Kidney (tissue), 14 donors: Measurements from ENCODE around the gene ABHD16B. TPM values are rescaled to one million over a fixed set of nuclear protein-coding genes. Genes with fewer than 3 reads are reported as not detected.

ENCODE experiments used
- DNase-seq, 5 donors: peaks; one replicate each; pipeline ENCODE4 v3.0.0-alpha.2; 2013 to 2020
- FAIRE-seq: peaks from 2 replicates; lab custom pipeline; 2012; peaks lifted over from hg19 to GRCh38; lab: Jason Lieb, UNC
- H3K27ac ChIP-seq, 2 donors: one replicate each; pipeline ENCODE4 v1.7.0; 2013; ENCODE audit warnings: low read depth in 2 of 2, low read length in 2 of 2, inconsistent platforms in 1 of 2
- H3K27me3 ChIP-seq: one replicate; pipeline ENCODE4 v1.7.1; 2013; ENCODE audit warnings: low read length, inconsistent platforms; ENCODE audit not compliant: control insufficient read depth, insufficient read depth
- H3K36me3 ChIP-seq, 3 donors: one replicate each; pipeline versions ENCODE4 v1.7.0 to v1.7.1; 2013; ENCODE audit warnings: low read length in 3 of 3, control low read depth in 1 of 3, inconsistent platforms in 1 of 3; ENCODE audit not compliant: insufficient read depth in 3 of 3, control insufficient read depth in 2 of 3
- H3K4me1 ChIP-seq, 3 donors: one replicate each; pipeline versions ENCODE4 v1.7.0 to v1.7.1; 2013; ENCODE audit warnings: low read length in 3 of 3, inconsistent platforms in 1 of 3, low read depth in 1 of 3; ENCODE audit not compliant: control insufficient read depth in 2 of 3, insufficient read depth in 2 of 3
- H3K4me3 ChIP-seq, 3 donors: one replicate each; pipeline versions ENCODE4 v1.7.0 to v1.8.1; 2013; ENCODE audit warnings: low read length in 3 of 3, control low read depth in 1 of 3, inconsistent platforms in 1 of 3
- H3K9ac ChIP-seq, 3 donors: one replicate each; pipeline versions ENCODE4 v1.7.0 to v1.7.1; 2013; ENCODE audit warnings: low read length in 3 of 3, control low read depth in 1 of 3, inconsistent platforms in 1 of 3
- H3K9me3 ChIP-seq, 3 donors: one replicate each; pipeline versions ENCODE4 v1.7.0 to v1.7.1; 2013; ENCODE audit warnings: low read length in 3 of 3, control low read depth in 1 of 3, inconsistent platforms in 1 of 3; ENCODE audit not compliant: control insufficient read depth in 2 of 3, insufficient read depth in 1 of 3
- intact Hi-C: fragments of 100-400 bp; cut with DNase I; formaldehyde crosslinking; loops from one replicate; pipeline ENCODE4 v1.11.1; 2022
- polyA plus RNA-seq: library from polyadenylated mRNA; stranded (reverse); fragments of 350-450 nt; fragmentation: Illumina TruSeq; extraction: RNeasy Lipid Tissue Mini Kit (QIAGEN cat#74804); gene quantifications from one replicate; pipeline ENCODE4 v1.2.3, GENCODE V29; 2014; ENCODE audit warnings: low read depth, low replicate concordance; ENCODE audit not compliant: insufficient read depth
- total RNA-seq: library from RNA; stranded (reverse); fragmentation: NEBNext Ultra II Directional; extraction: Animal tissue kit (Norgen Biotek cat#: 25700); gene quantifications from one replicate; pipeline ENCODE4 v1.2.1, GENCODE V29; 2021
- TF ChIP-seq, protein P1 (sequence below): IDR thresholded peaks from 3 replicates; pipeline ENCODE4 v1.5.1; 2012; ENCODE audit warnings: mild to moderate bottlenecking, moderate library complexity, borderline replicate concordance; ENCODE audit not compliant: insufficient read depth; ENCODE audit errors: extremely low read depth
- donor health status: control.
- donor health status: control.
- donor health status: control.
- donor health status: control.
- donor health status: control.
- donor health status: DM: yes; HTN: yes; CAD: no.
- donor health status: Normal renal cell carcinoma (clear cell type).

The ABHD16B gene
- total and polyA plus RNA-seq, 2 donors from 2014 or later = not detected

GRCh38 chr20:63834491-63834880 lies 26.8 kb upstream of the ABHD16B start:
- Histone ChIP-seq H3K27me3 (no peaks in the 10 kb centered on the region), H3K27ac (peak overlapping the region; percentile 30 to 56), H3K4me1 (peaks cover 0 to 26% (median 0%) of the 10 kb centered on the region in 3 donors), H3K4me3 (no peak overlapping the region), H3K9me3 (no peaks in the 10 kb centered on the region), H3K36me3 (no peaks in the 10 kb centered on the region), H3K9ac (no peak overlapping the region)
- TF ChIP-seq, protein P1, sequence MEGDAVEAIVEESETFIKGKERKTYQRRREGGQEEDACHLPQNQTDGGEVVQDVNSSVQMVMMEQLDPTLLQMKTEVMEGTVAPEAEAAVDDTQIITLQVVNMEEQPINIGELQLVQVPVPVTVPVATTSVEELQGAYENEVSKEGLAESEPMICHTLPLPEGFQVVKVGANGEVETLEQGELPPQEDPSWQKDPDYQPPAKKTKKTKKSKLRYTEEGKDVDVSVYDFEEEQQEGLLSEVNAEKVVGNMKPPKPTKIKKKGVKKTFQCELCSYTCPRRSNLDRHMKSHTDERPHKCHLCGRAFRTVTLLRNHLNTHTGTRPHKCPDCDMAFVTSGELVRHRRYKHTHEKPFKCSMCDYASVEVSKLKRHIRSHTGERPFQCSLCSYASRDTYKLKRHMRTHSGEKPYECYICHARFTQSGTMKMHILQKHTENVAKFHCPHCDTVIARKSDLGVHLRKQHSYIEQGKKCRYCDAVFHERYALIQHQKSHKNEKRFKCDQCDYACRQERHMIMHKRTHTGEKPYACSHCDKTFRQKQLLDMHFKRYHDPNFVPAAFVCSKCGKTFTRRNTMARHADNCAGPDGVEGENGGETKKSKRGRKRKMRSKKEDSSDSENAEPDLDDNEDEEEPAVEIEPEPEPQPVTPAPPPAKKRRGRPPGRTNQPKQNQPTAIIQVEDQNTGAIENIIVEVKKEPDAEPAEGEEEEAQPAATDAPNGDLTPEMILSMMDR = no peak
- DNase-seq (no peak), FAIRE-seq (no peak)
- intact Hi-C loops = no loop called here

DNA sequence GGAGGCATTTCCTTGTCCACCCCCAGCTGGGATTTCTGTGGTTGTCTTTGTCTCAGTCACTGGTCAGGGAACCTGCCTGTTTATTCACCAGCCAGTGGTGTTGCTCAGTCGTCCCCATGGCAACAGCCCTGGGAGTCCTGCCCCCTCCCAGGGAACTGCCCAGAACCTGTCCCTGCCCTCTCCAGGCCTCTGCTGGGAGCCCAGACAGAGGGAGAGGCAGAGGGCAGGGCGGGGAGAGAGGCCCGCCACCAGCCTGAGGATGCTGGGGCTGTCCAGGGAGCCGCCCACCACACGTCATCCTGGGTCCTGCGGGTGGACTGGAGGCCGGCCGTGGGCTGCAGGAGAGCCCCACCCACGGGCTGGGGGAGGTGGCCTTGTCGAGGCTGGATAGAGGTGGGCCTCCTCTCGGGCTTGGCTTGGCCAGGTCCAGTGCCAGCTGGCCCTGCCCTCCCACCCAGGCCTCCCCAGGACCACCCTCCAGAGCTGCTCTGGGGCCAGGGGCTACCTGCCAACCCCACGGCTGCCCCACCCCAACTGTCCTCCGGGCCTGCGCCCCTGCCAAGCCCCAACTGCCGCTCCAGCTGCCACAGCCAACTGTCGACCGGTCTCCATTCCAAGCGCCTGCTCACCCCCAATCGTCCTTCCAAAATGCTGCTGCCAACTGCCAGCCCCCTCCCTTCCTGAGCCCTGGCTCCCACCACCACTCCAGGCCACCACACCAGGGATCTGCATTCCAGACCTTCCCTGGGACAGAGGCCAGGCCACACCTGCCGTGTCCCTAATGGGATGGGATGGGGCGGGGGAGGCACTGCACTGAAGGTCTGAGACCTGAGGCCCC lies 26.1 kb upstream of the ABHD16B start:
- Histone ChIP-seq H3K9ac (no peak overlapping the region), H3K36me3 (no peaks in the 10 kb centered on the region), H3K9me3 (no peaks in the 10 kb centered on the region), H3K4me1 (peaks cover 0 to 24% (median 0%) of the 10 kb centered on the region in 3 donors), H3K4me3 (no peak overlapping the region), H3K27me3 (no peaks in the 10 kb centered on the region), H3K27ac (peak overlapping the region in 1 of 2 donors; percentile 53)
- TF ChIP-seq, protein P1 = no peak
- intact Hi-C loops = no loop called here
- DNase-seq (peak; percentile 96 to 98 (median 97)), FAIRE-seq (no peak)

- no peaks in the 10 kb centered on the region for H3K36me3 ChIP-seq
- H3K9me3 ChIP-seq = no peaks in the 10 kb centered on the region
- H3K9ac ChIP-seq = no peak overlapping the region
- no peaks in the 10 kb centered on the region for H3K27me3 ChIP-seq
- H3K4me1 ChIP-seq = peaks cover 0 to 24% (median 0%) of the 10 kb centered on the region in 3 donors
- DNase-seq (peak in 2 of 5 donors; percentile 54 to 76), FAIRE-seq (no peak)
- TF ChIP-seq, protein P1 = no peak
- H3K4me3 ChIP-seq = no peak overlapping the region
- intact Hi-C loops = no loop called here
- no peak overlapping the region for H3K27ac ChIP-seq
These were observed 24.6 kb upstream of the ABHD16B start for GRCh38 chr20:63836458-63837344.
